SK-N-SH treated with all-trans-retinoic acid at 6 μM for 48 hours (cell line): ENCODE results near the gene PROZ.

Experiments
- ATAC-seq: fragments of 200-7000 bp; cut with Tn5 transposase; 3 replicates; pipeline ENCODE4 v1.9.1; 2020; ENCODE audit warnings: mild to moderate bottlenecking, moderate library complexity
- ARNTL ChIP-seq: fragments of 450-650 bp; formaldehyde crosslinking; IDR thresholded peaks from 2 replicates; pipeline ENCODE4 v1.5.0; 2020; ENCODE audit warnings: low read depth, mild to moderate bottlenecking, moderate library complexity, borderline replicate concordance
- BACH2 ChIP-seq: fragments of 250-450 bp; sonication (Bioruptor Pico); IDR thresholded peaks from 2 replicates; pipeline ENCODE4 v1.9.0; 2021; ENCODE audit warnings: mild to moderate bottlenecking, borderline replicate concordance
- CSDC2 ChIP-seq: fragments of 250-450 bp; sonication (Bioruptor Pico); IDR thresholded peaks from 2 replicates; pipeline ENCODE4 v1.5.0; 2020; ENCODE audit warnings: mild to moderate bottlenecking, moderate library complexity
- ESRRG ChIP-seq: fragments of 250-450 bp; sonication (Bioruptor Pico); IDR thresholded peaks from 2 replicates; pipeline ENCODE4 v1.6.1; 2021; ENCODE audit warnings: mild to moderate bottlenecking
- GLIS3 ChIP-seq: fragments of 250-450 bp; sonication (Bioruptor Pico); IDR thresholded peaks from 2 replicates; pipeline ENCODE4 v1.5.0; 2020; ENCODE audit warnings: mild to moderate bottlenecking, moderate library complexity
- ISL1 ChIP-seq: fragments of 250-450 bp; sonication (Bioruptor Pico); IDR thresholded peaks from 2 replicates; pipeline ENCODE4 v2.1.2; 2022; ENCODE audit warnings: mild to moderate bottlenecking, moderate library complexity
- OSR1 ChIP-seq: fragments of 250-450 bp; sonication (Bioruptor Pico); IDR thresholded peaks from 2 replicates; pipeline ENCODE4 v1.8.0; 2022; ENCODE audit warnings: moderate library complexity, mild to moderate bottlenecking, inconsistent platforms
- PATZ1 ChIP-seq: fragments of 250-450 bp; sonication (Bioruptor Pico); IDR thresholded peaks from 2 replicates; pipeline ENCODE4 v1.8.0; 2020; ENCODE audit warnings: mild to moderate bottlenecking, moderate library complexity, borderline replicate concordance
- POU6F1 ChIP-seq: fragments of 250-450 bp; sonication (Bioruptor Pico); IDR thresholded peaks from 2 replicates; pipeline ENCODE4 v1.8.0; 2021; ENCODE audit warnings: low read depth, mild to moderate bottlenecking, moderate library complexity, borderline replicate concordance
- RARB ChIP-seq: fragments of 250-450 bp; sonication (Bioruptor Pico); IDR thresholded peaks from 2 replicates; pipeline ENCODE4 v1.8.0; 2021; ENCODE audit warnings: mild to moderate bottlenecking, moderate library complexity
- SNAI2 ChIP-seq: fragments of 250-450 bp; sonication (Bioruptor Pico); IDR thresholded peaks from 2 replicates; pipeline ENCODE4 v1.5.0; 2020; ENCODE audit warnings: mild to moderate bottlenecking, moderate library complexity
- TCF4 ChIP-seq: fragments of 250-450 bp; sonication (Bioruptor Pico); IDR thresholded peaks from 2 replicates; pipeline ENCODE4 v1.8.0; 2021; ENCODE audit warnings: mild to moderate bottlenecking, moderate library complexity, borderline replicate concordance
- TOX ChIP-seq: fragments of 250-450 bp; sonication (Bioruptor Pico); IDR thresholded peaks from 2 replicates; pipeline ENCODE4 v1.8.0; 2021; ENCODE audit warnings: mild to moderate bottlenecking, moderate library complexity, borderline replicate concordance
- TSHZ2 ChIP-seq: fragments of 250-450 bp; sonication (Bioruptor Pico); IDR thresholded peaks from 2 replicates; pipeline ENCODE4 v1.5.0; 2020; ENCODE audit warnings: mild to moderate bottlenecking, moderate library complexity
- ZC3H10 ChIP-seq: fragments of 250-450 bp; sonication (Bioruptor Pico); IDR thresholded peaks from 2 replicates; pipeline ENCODE4 v1.5.1; 2021; ENCODE audit warnings: mild to moderate bottlenecking, moderate library complexity
- ZFP3 ChIP-seq: fragments of 250-450 bp; sonication (Bioruptor Pico); IDR thresholded peaks from 2 replicates; pipeline ENCODE4 v1.5.0; 2020; ENCODE audit warnings: mild to moderate bottlenecking, moderate library complexity
- ZNF565 ChIP-seq: fragments of 450-650 bp; formaldehyde crosslinking; conservative IDR thresholded peaks from 2 replicates; pipeline ENCODE4 v1.5.0; 2020; ENCODE audit warnings: low read depth, mild to moderate bottlenecking, moderate library complexity
- ZNF70 ChIP-seq: fragments of 450-650 bp; formaldehyde crosslinking; IDR thresholded peaks from 2 replicates; pipeline ENCODE4 v1.5.0; 2020; ENCODE audit warnings: mild to moderate bottlenecking, moderate library complexity
- ZNF8 ChIP-seq: fragments of 450-650 bp; formaldehyde crosslinking; IDR thresholded peaks from 2 replicates; pipeline ENCODE4 v1.5.0; 2020; ENCODE audit warnings: mild to moderate bottlenecking, moderate library complexity

The PROZ gene

GRCh38 chr13:113207890-113208420 is 49.5 kb downstream of the PROZ start:
- TF ChIP-seq ESRRG (CRISPR knock-in tag): no peak
- no peak for TF ChIP-seq ISL1
- no peak for TF ChIP-seq TOX (CRISPR knock-in tag)
- TF ChIP-seq ZNF8 (CRISPR knock-in tag): no peak
- TF ChIP-seq ZC3H10: no peak
- TF ChIP-seq RARB (CRISPR knock-in tag): no peak
- no peak for TF ChIP-seq BACH2 (CRISPR knock-in tag)
- TF ChIP-seq TSHZ2 (CRISPR knock-in tag): no peak
- no peak for TF ChIP-seq ARNTL (CRISPR knock-in tag)
- no peak for TF ChIP-seq POU6F1 (CRISPR knock-in tag)
- no peak for TF ChIP-seq ZFP3 (CRISPR knock-in tag)
- no peak for TF ChIP-seq TCF4 (CRISPR knock-in tag)
- TF ChIP-seq ZNF70 (CRISPR knock-in tag): no peak
- no peak for TF ChIP-seq PATZ1 (CRISPR knock-in tag)
- TF ChIP-seq CSDC2 (CRISPR knock-in tag): no peak
- no peak for TF ChIP-seq ZNF565 (CRISPR knock-in tag)
- peak; percentile 65 for ATAC-seq

- peak; percentile 85; the same call in 1 of the 2 replicates for TF ChIP-seq CSDC2 (CRISPR knock-in tag)
- peak; percentile 57; the same call in 1 of the 2 replicates for TF ChIP-seq SNAI2 (CRISPR knock-in tag)
- TF ChIP-seq TSHZ2 (CRISPR knock-in tag): peak; percentile 88
- TF ChIP-seq OSR1: no peak
- TF ChIP-seq POU6F1 (CRISPR knock-in tag): peak; percentile 17; the same call in 1 of the 2 replicates
- TF ChIP-seq ZFP3 (CRISPR knock-in tag): peak; percentile 79
- TF ChIP-seq GLIS3 (CRISPR knock-in tag): peak; percentile 17; the same call in 1 of the 2 replicates
- TF ChIP-seq RARB (CRISPR knock-in tag): peak; percentile 17; the same call in 1 of the 2 replicates
- TF ChIP-seq TCF4 (CRISPR knock-in tag): peak; percentile 45; the same call in 1 of the 2 replicates
- TF ChIP-seq BACH2 (CRISPR knock-in tag): no peak
These were observed 50.2 kb downstream of the PROZ start, which contains the start of gene PCID2 for GRCh38 chr13:113208421-113209335. TSS of gene PCID2 (minus strand) at chr13:113208669. CDS start at chr13:113208634, 35 bp downstream.

More at GRCh38 chr13:113208421-113209335, 50.2 kb downstream of the PROZ start, which contains the start of gene PCID2:
- ATAC-seq: peak; percentile 87
